NCI-H146 (cell line): ENCODE results near the gene PSMA5.
"Not testable (repeated sequence)": the region's sequence is repeated elsewhere in the genome, so short reads cannot be mapped to it uniquely, and the experiment has no call there.

Experiments
- DNase-seq: peaks from one replicate; lab custom pipeline; 2025; lab: John Stamatoyannopoulos, UW

The PSMA5 gene

DNA sequence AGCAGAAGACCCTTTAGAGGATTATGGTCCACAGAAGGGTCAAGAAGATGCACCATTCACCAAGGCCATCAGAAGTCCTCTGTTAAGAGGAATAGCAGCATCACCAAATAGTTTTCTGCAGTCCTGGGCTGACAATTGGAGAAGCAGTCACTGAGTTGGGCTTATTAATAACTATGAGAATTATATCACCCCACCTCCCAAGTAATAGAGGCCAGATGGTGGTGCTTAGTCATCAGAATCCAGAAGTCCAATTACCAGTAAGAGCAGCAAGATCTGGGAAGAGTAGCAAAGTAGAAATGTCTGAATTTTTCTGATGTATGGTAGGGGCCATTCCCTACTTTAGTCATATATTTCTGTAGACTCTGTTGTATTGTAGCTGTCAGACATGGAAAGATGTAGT lies 6.1 kb upstream of the PSMA5 start:
- no peak for DNase-seq

DNA sequence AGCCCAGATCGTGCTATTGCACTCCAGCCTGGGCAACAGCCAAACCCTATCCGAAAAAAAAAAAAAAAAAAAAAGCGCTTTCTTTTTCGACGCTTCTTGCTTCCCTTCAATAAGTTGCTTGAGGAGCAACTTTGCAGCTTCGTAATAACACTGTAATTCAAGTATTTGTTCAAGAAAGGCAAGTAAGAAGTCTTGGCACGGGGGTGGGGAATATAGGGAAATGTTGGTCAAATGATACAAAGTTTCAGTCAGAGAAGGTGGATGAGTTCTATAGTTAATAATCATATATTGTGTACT lies 871 bp upstream of the PSMA5 start:
- no peak for DNase-seq

DNA sequence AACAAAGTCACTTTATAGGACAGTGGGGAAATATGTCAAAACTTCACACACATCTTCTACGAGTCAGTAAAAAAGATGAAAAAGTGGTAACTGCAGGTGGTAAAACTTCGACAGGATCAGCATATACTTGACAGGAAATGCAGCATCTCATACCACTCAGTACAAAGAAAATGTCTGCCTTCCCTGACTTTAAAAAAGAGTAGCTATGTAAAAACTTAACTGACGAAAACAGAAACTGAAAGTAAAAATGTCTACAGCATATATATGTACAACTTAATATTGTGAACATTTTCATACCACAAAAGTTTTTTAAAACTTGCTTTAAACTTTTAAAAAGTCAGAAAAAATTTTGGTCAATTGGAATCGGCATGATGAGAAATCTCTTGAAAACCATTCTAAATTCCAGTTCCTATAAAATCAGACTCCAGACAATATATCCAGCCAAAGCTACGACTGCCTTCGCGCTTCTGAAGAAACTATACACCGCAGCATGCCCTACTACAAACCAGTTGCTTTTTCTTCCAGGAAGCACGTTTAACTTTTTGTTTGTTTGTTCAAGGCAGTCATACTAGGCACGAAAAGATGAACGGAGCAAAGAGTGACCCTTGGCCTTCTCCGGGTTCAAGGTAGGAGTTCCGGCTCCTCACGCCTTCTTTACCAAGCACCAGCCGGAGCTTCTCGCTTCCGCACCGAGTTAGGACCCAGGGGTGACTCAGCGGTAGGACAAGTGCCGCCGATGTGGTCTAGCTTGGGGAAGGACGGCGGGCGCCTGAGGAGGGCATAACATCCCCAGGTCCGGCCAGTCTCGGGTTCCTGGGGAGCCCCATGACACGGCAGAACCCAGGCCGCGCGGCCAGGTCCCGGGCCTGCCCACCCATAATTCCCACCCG lies 612 bp downstream of the PSMA5 start:
- DNase-seq, result peak; percentile 72

DNA sequence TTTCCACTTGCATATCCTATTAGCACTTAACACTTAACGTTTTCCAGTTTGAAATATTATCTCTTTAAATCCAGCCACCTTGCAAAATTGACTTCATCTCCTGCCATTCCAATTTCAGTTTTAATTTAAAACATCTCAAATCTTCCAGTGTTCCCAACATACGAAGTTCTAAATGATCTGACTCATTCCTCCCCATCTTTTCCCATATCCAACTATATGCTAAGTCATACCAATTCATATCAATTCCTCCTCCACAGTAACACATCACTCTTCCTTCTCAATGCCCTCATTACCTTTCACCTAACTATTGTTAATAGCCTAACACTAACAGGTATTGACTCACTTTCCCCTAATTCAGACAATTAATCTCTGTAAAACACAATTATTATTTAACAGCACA lies 2.8 kb downstream of the PSMA5 start:
- DNase-seq, result no peak

DNA sequence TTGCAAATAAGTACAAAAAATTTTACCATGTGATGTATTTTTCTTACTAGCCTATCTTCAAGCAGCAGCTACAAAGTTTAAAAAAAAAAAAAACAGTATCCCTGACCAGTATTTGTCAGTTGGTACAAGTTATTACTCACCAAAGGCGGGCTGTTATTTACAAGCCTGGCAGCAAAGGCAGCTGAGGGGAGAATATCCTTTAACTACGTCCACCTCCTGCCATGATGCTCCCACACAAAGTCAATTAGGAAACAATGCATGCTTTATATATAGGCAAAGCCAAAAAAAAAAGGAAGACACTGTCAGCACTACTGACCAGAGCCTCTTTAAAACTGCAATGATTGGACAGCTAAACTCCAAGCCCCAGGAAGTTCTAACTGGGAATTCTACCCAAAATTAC lies 13.7 kb downstream of the PSMA5 start:
- DNase-seq, result no peak

DNA sequence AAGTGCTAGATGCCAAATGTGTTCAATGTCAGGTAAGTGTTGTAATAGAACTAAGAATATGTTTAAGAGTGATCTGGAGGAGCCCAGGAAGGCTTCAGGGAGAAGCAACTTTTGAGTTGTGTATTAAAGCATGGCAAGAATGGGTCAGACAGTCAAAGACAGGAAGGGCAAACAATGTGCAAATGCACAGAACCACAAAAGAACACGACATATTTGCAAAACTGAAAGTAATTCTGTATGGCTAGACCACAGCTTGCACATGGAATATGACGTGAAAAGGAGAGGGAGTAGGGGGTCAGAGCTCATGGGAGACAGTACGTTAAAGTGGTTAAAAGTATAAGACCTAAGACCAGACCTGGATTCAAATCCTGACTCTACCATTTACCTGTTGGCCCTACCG lies 21.4 kb downstream of the PSMA5 start:
- DNase-seq, result no peak

DNA sequence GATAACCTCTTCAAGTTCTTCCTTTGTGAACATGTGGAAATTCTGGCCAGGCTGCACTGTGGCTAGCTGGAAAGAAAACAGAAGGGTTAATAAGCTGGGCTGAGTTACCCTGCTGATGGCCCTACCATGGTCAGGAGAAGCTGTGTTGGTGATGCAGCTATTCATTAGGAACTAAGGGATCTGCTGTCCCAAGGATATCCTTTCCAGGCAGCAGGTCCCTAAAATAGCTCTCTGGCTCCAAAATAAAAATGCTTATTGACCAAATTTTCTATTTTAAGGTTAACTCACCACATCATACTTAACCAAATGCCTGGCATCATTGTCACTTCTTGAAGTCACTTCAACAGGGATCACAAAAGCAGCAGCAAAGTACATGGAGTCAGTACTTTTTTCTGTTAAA lies 24.2 kb downstream of the PSMA5 start:
- DNase-seq, result no peak

DNA sequence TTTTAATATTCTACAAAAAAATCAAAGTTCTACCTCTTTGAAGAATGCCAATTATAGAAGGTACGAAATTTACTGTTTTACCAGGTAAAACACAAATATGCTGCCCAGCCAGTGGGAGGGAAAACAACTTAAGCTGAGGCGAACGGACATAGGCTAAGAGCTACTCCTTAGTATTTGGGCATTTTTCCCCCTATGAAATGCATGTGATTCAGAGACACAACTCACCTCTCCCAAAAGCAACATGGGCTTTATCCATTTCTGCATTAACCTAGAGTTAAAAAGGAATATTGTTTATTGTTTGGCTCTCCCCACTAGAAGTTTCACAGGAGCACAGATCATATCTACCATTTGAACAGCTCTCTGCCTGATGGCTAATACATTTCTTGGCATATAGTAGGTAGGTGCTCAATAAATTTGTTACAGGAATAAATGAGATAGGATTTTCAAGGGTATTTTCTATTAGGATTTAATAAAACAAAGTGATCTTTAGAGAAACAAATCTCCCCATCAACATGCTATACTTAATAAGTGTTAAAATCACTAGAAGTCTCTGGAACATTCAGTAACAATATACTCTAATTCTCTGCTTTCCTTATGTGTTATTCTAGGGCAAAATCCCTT lies 26.1 kb downstream of the PSMA5 start:
- DNase-seq, result no peak

DNA sequence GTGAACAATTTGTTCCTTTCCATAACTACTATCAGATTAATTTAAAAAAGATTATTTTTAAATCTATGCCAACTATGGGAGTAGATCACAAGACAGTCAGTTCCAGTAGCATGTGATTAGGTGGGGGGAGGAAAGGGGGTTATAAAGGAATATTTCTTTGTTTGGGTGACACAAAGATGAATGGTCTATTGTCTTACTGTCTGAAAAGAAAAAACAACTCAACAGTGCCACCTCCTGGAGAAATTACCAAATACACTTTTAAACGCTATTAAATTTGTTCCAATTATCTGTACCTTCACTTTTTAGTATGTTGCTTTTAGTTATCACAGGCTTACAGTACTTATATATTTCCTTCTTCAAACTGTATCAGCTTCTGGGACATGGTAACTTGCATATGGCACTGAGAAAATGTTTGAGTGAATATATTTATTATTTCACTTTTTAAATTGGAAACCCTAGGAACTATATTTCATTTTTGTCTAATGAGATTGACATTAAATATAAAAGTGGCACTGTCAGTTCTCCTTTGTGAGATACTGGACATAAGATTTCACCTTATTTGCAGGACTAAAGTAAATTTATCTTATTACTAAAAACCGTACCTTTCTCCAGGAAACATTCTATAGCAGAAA lies 26.8 kb downstream of the PSMA5 start:
- peak; percentile 71 for DNase-seq

DNA sequence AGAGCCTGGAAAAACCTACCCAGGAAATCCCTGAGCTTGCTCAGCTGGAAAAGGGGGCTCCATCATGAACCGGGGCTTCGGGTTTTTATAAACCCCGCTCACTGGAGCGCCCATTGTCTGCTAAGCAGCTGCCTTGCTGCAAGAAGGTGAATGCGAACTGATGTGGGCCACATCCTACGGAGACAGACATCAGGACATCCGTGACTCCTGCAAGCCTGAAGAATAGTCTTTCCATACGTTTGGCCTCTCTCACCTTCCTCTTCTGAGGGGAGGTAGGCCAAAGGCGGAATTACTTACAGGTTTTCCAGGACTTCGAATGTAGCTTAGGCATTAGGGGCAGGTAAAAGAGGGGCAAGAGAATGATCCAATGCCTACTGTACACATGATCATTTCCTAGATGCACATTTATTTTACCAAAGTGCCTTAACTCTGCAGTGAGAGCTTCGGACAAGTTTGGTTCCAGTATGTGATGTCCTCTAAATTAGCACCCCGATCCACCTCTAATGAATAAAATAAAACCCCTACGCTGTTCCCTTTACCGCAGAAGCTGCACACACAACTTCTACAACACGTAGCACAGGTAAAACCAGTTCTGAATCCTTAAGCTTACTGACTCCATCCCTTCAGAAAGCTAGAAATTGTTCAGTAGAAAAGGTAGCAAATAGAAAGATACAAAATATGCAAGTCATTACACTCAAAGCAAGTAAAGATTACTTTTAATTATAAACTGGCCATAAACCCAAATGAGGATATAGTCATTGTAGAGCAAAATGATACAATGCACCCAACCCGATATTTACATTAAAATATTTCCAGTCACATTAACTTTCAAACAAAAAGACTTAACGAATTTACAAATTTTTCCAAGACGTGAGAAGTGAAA lies 27.7 kb downstream of the PSMA5 start:
- peak; percentile 65 for DNase-seq

DNA sequence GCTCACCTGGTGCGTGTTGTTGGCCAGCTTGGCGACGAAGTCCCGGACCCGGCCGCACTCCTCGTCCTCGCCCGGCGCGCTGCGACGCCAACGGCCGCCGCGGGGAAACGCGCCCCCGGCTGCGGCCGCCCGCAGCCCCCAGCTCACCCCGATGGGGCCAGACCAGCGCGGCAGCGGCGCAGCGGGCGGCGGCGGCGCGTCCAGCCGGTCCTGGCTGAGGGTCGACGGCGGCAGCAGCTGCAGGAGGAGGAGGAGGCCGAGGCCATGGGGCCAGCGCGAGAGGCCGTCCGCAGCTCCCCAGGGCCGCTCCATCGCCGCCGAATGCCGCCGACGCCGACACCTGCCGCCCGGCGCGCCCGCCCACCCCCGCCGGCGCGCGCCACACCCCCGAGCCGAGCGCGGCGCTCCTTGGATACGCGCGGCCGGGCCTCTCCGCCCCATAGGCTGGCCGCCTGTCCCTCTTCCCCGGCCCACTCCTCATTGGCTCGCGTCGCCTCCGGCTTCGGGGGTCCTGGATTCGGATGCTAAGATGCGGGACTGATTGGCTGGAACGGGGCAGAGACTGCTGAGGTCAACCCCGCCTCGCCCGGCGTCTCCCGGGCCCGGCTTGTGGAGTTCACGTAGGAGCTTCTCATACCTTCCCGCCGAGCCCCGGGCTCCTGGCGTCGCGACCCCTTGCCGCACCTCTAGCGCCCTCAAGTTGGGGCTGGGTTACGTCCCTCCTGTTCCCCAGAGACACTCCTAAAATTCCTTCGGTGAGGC lies 28.5 kb downstream of the PSMA5 start, which contains the start of gene SORT1:
SORT1 (minus strand) TSS at position 338 of the 762 bp plus-strand sequence; CDS start at position 312, 26 bp downstream.
- DNase-seq, result peak; percentile 96

DNA sequence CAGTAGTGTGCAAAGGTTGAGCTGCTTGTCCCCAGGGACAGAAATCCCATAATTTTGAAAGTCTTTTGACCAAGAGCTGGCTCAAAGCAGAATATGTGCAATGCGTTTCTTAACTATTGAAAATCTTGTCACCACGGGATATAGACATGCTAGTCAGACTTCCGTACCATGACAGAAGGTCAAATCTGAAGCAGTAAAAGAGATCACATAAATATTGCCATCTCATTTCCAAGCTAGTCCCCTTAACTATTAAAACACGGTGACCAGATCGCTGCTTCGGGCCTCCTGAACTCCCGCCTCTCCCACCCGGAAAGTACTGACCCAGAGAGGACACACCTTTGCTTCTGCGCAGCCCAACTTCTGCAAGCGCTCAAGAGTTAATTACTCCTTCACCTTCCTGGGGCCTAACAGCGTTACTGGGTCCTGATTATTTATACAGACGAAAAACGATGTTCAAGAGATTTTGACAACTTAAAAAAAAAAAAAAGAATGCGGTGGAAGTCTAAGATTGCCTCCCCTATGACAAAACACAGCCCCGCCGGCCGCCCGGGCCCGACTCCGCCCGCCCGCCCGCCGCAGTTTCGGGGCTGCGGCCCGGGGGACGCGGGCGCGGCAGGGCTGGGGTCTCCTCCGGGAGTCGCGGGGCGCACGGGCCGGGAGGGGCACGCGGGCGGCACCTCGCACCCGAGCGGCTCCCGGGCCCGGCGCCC lies 29.2 kb downstream of the PSMA5 start:
- DNase-seq, result peak; percentile 26

DNA sequence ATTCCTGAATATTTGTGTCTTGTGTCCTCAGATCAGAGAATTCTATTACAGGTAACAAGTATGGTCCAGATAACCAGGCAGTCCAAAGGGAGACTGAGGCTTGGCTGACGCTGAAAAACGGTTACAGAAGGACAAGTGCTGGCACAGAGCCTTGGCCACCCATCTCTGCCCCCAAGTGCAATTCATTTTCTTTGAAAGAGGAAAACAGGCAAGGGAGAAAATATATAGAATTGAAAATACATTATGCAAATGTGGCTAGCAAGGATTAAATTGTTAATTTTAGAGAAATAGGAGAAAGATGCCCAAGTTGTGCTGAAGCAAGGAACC lies 29.8 kb downstream of the PSMA5 start:
- DNase-seq, result no peak

DNA sequence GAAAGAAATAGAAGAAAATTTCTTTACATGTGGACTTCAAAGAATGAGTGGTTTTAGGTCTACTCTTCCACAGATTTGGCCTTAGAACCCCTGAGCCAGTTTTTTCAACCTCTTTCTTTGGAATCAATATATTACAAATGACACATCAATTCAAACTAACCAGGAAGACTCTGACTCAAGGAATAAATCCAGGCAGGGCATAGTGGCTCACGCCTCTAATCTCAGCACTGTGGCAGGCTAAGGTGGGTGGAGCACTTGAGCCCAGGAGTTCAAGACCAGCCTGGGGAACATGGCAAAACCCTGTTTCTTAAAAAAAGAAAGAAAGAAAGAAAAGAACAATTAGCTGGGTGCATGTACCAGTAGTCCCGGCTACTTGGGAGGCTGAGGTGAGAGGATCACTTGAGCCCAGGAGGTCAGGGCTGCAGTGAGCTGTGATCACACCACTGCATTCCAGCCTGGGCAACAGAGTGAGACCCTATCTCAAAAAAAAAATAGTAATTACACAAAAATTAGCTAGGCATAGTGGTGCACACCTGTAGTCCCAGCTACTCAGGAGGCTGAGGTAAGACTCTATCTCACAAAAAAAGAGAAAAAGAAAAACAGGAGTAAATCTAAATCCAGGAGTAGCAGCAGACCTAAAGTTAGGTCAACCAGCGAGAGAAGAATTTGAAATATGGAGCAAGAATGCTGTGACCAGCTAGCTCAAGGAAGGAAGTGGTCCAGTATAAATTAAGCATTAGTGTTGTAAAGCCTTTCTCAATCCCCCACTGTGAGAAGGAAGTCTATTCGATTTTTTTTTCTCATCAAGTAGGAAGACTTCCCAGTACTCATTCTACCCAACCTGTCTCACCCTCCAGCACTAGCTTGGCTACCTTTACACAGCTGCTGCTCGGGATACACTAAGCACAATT lies 30.4 kb downstream of the PSMA5 start:
- no peak for DNase-seq

DNA sequence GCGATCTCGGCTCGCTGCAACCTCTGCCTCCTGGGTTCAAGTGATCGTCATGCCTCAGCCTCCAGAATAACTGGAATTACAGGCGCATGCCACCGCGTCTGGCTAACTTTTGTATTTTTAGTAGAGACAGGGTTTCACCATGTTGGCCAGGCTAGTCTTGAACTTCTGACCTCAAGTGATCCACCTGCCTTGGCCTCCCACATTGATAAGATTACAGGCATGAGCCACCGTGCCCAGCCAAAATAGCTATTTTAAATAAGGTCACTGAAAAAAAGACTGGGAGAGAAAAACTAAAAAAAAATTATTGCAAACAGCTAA lies 31.0 kb downstream of the PSMA5 start:
- DNase-seq, result not testable (repeated sequence)

DNA sequence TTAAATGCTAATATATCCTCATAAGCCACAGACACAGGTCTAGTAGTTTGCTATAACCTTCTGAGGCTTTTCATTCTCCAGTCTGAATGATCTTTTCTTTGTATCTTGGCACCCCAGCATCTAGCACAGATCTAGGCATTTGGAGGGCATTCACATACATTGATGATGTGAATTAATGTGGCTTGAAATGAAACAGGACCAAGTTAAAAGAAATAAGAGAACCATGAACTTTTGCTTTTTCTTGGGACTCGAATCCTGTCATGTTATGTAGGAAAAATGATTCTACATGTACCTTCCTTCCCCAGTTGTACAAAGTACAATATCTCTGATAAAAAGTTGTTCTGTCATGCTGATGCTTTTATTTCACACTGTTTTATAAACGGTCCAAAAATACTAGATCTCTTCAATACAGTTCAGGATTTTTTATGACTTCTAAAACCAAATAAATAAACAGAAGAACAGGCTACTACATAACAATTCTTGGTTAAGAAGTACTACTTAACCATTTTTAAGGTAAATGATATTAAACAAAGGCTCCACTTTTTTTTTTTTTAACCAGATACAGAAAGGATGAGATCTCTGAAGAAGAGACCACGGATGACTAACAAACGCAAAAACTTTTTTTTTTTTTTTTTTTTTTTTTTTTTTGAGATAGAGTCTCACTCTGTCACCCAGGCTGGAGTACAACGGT lies 31.5 kb downstream of the PSMA5 start:
- DNase-seq, result no peak

DNA sequence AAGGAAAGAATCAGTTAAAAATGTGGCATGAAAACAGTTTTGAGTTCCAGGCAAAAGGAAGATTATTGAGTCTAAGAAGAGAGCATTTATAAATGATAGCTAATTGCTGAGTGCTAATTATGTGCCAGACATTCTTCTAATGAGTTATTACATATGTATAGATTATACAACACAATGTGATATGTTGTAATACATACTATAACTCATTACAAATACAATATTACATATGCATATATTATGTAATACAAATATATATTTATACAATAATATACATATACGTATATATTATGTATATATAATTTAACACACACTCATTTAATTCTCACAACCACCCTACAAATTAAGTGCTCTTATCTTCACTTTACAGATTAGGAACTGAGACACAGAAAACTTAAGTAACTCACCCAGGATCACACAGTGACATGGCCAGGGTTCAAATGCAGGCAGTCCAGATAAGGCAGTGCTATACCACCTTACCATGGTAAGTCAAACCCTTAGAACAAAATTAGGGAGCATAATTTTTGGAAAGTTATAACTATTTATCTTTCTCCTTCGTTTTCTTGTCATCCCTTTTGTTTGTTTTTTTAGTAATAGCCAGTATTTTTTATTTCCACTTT lies 32.5 kb downstream of the PSMA5 start:
- no peak for DNase-seq

DNA sequence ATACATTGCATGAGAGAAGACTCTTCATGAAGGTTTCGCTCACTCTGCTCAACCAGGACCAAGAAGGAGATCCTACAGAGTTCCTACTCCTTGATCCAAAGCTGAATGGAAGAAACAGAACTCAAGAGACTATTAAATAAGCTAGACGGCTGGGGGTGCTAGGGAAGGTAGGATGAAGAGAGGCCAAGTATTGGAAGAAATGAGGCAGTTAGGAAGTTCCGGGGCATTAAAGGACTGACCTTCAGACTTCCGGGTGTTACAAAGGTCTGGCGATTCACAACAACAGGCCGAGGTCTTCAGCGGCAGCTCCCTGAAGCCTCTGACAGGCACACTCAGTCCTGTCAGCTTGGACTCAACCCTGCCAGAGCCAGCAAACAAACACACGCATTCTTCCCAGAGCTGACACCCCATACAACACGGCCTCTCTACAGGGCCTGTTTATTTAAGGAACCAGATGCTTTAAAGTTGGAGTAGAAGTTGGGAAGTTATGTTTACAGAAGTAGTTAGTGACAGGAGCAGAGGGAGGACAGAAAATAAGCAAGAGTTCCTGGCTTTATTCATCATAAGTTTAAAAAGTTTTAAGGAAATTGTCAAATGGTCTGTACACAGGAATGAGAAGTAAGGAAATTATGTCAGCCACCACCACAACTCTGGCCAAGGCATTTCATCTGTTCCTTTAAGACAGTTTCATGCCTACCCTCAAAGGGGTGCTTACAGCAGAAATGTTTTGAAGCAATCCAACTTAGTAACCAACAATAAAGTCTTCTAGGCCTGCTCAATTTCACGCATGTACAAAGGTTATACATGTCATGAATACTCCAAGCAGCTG lies 33.2 kb downstream of the PSMA5 start:
- DNase-seq, result no peak
